Progenitor cell of endocrine pancreas (in vitro differentiated cells): ENCODE results near the gene PRSS23. TPM values are rescaled to one million over a fixed set of nuclear protein-coding genes. Genes with fewer than 3 reads are reported as not detected.

ENCODE experiments used
- DNase-seq: peaks from one replicate; pipeline ENCODE4 v3.0.0; 2021; ENCODE audit warnings: low spot score; ENCODE audit not compliant: unreplicated experiment
- H3K27ac Mint-ChIP-seq: 2 replicates; pipeline ENCODE4 v1.8.0; 2021; ENCODE audit warnings: mild to moderate bottlenecking, moderate library complexity, mixed read lengths
- H3K27me3 Mint-ChIP-seq: 2 replicates; pipeline ENCODE4 v1.8.0; 2021; ENCODE audit warnings: mixed read lengths
- H3K36me3 Mint-ChIP-seq: 2 replicates; pipeline ENCODE4 v1.8.0; 2022; ENCODE audit warnings: mixed read lengths; ENCODE audit not compliant: insufficient read depth
- H3K4me1 Mint-ChIP-seq: 2 replicates; pipeline ENCODE4 v1.8.0; 2021; ENCODE audit warnings: low read depth, mixed read lengths
- H3K4me3 Mint-ChIP-seq: 2 replicates; pipeline ENCODE4 v1.8.0; 2021; ENCODE audit warnings: low read depth, mild to moderate bottlenecking, moderate library complexity, mixed read lengths
- H3K9me3 Mint-ChIP-seq: 2 replicates; pipeline ENCODE4 v1.8.0; 2021; ENCODE audit warnings: low read depth, mixed read lengths
- CTCF ChIP-seq: fragments of 200-600 bp; sonication (generic); IDR thresholded peaks from one replicate; pipeline ENCODE4 v1.5.0; 2021; ENCODE audit warnings: antibody characterized with exemption, mild to moderate bottlenecking; ENCODE audit not compliant: unreplicated experiment
- total RNA-seq: library from RNA; stranded (reverse); gene quantifications from 2 replicates; pipeline ENCODE4 v1.2.1, GENCODE V29; 2021

Gene PRSS23
- total RNA-seq, 1 donor from 2014 or later = 31.6 TPM

- no peak for DNase-seq
- H3K9me3 Mint-ChIP-seq = no peaks in the 10 kb centered on the region
- peaks cover 29% of the 10 kb centered on the region for H3K4me1 Mint-ChIP-seq
- H3K27ac Mint-ChIP-seq = peak overlapping the region; percentile 94
- TF ChIP-seq CTCF = no peak
- peaks cover 10% of the 10 kb centered on the region for H3K36me3 Mint-ChIP-seq
- H3K27me3 Mint-ChIP-seq = peaks cover 7% of the 10 kb centered on the region
- no peak overlapping the region for H3K4me3 Mint-ChIP-seq
These were observed 11.4 kb downstream of the PRSS23 start for GRCh38 chr11:86811637-86812321.

GRCh38 chr11:86812322-86812670 is 12.0 kb downstream of the PRSS23 start:
- Mint-ChIP-seq H3K4me1 (peaks cover 30% of the 10 kb centered on the region), H3K4me3 (no peak overlapping the region), H3K27ac (peak overlapping the region; percentile 94), H3K36me3 (peaks cover 9% of the 10 kb centered on the region), H3K27me3 (peaks cover 7% of the 10 kb centered on the region), H3K9me3 (no peaks in the 10 kb centered on the region)
- DNase-seq = no peak
- TF ChIP-seq CTCF = no peak

GRCh38 chr11:86812981-86813380 is 12.6 kb downstream of the PRSS23 start:
- Mint-ChIP-seq H3K36me3 (peaks cover 9% of the 10 kb centered on the region), H3K27ac (no peak overlapping the region)

GRCh38 chr11:86814775-86815174 is 14.4 kb downstream of the PRSS23 start:
- Mint-ChIP-seq H3K4me3 (no peak overlapping the region), H3K27ac (no peak overlapping the region), H3K4me1 (peaks cover 33% of the 10 kb centered on the region), H3K36me3 (no peaks in the 10 kb centered on the region), H3K9me3 (no peaks in the 10 kb centered on the region), H3K27me3 (peaks cover 7% of the 10 kb centered on the region)
- no peak for TF ChIP-seq CTCF
- DNase-seq = no peak

More at GRCh38 chr11:86812981-86813380, 12.6 kb downstream of the PRSS23 start:
- Mint-ChIP-seq H3K9me3 (no peaks in the 10 kb centered on the region), H3K4me1 (peaks cover 33% of the 10 kb centered on the region), H3K27me3 (peaks cover 7% of the 10 kb centered on the region), H3K4me3 (no peak overlapping the region)
- no peak for DNase-seq
- TF ChIP-seq CTCF = no peak

- H3K4me3 Mint-ChIP-seq = no peak overlapping the region
- no peaks in the 10 kb centered on the region for H3K9me3 Mint-ChIP-seq
- H3K4me1 Mint-ChIP-seq = peaks cover 29% of the 10 kb centered on the region
- H3K27me3 Mint-ChIP-seq = peaks cover 7% of the 10 kb centered on the region
- no peaks in the 10 kb centered on the region for H3K36me3 Mint-ChIP-seq
- no peak for TF ChIP-seq CTCF
- no peak overlapping the region for H3K27ac Mint-ChIP-seq
- no peak for DNase-seq
These were observed 15.4 kb downstream of the PRSS23 start for GRCh38 chr11:86815726-86816125.
